GM21381 (cell line): Measurements from ENCODE around the gene RSPH3.
"Not testable (repeated sequence)": the region's sequence is repeated elsewhere in the genome, so short reads cannot be mapped to it uniquely, and the experiment has no call there.

Experiments
- ATAC-seq: cut with Tn5 transposase; IDR thresholded peaks from one replicate; pipeline ENCODE4 v1.9.1; 2021; ENCODE audit warnings: mild to moderate bottlenecking, moderate library complexity; ENCODE audit not compliant: unreplicated experiment

RSPH3 gene

GRCh38 chr6:159025224-159025623, 25.2 kb upstream of the RSPH3 start:
- ATAC-seq = not testable (repeated sequence)

GRCh38 chr6:159023893-159024292, 23.9 kb upstream of the RSPH3 start:
- ATAC-seq = no peak

- ATAC-seq = no peak
Measured at GRCh38 chr6:159020011-159020410, 20.0 kb upstream of the RSPH3 start.

- no peak for ATAC-seq
Measured at GRCh38 chr6:159017757-159018559, 18.0 kb upstream of the RSPH3 start.

GRCh38 chr6:159014406-159014805, 14.4 kb upstream of the RSPH3 start:
- ATAC-seq = no peak

- ATAC-seq = no peak
Measured at GRCh38 chr6:159013229-159013628, 13.2 kb upstream of the RSPH3 start.

GRCh38 chr6:159012201-159012600, 12.2 kb upstream of the RSPH3 start:
- ATAC-seq = no peak

GRCh38 chr6:159010037-159010612, 10.1 kb upstream of the RSPH3 start:
- ATAC-seq = not testable (repeated sequence)

GRCh38 chr6:159008656-159009288, 8.8 kb upstream of the RSPH3 start:
- no peak for ATAC-seq

- no peak for ATAC-seq
Measured at GRCh38 chr6:159007510-159007909, 7.5 kb upstream of the RSPH3 start.

GRCh38 chr6:159005436-159005835, 5.4 kb upstream of the RSPH3 start:
- ATAC-seq = no peak

GRCh38 chr6:159004592-159004991, 4.6 kb upstream of the RSPH3 start:
- ATAC-seq = no peak

- no peak for ATAC-seq
Measured at GRCh38 chr6:159002432-159003155, 2.6 kb upstream of the RSPH3 start.

GRCh38 chr6:158999154-158999665, 792 bp downstream of the RSPH3 start:
- peak; percentile 22 for ATAC-seq

- no peak for ATAC-seq
Measured at GRCh38 chr6:158996856-158997255, 3.1 kb downstream of the RSPH3 start.

- ATAC-seq = no peak
Measured at GRCh38 chr6:158993639-158994038, 6.4 kb downstream of the RSPH3 start.

- no peak for ATAC-seq
Measured at GRCh38 chr6:158991017-158991723, 8.8 kb downstream of the RSPH3 start.

- ATAC-seq = not testable (repeated sequence)
Measured at GRCh38 chr6:158989711-158990110, 10.3 kb downstream of the RSPH3 start.

GRCh38 chr6:158988477-158988876, 11.5 kb downstream of the RSPH3 start:
- no peak for ATAC-seq

- ATAC-seq = no peak
Measured at GRCh38 chr6:158987657-158988056, 12.3 kb downstream of the RSPH3 start.

- ATAC-seq = no peak
Measured at GRCh38 chr6:158978757-158979156, 21.2 kb downstream of the RSPH3 start.
